Sigmoid colon (tissue), 7 donors: ENCODE measurements around the gene PDE6A. TPM values are rescaled to one million over a fixed set of nuclear protein-coding genes. Genes with fewer than 3 reads are reported as not detected.

ENCODE experiments used
- DNase-seq: peaks from one replicate; pipeline ENCODE4 v3.0.0-alpha.2; 2019
- H3K27ac ChIP-seq, 4 donors: fragments of 200-600 bp; sonication (generic); one replicate each; pipeline ENCODE4 v1.5.1; 2016 to 2019; ENCODE audit warnings: mild to moderate bottlenecking in 1 of 4
- H3K27me3 ChIP-seq, 3 donors: fragments of 200-600 bp; sonication (generic); one replicate each; pipeline ENCODE4 v1.5.1; 2019; ENCODE audit warnings: mild to moderate bottlenecking in 1 of 3
- H3K36me3 ChIP-seq, 4 donors: fragments of 200-600 bp; sonication (generic); one replicate each; pipeline ENCODE4 v1.5.1; 2016 to 2019
- H3K4me1 ChIP-seq, 4 donors: fragments of 200-600 bp; sonication (generic); one replicate each; pipeline ENCODE4 v1.5.1; 2017 to 2019
- H3K4me3 ChIP-seq, 4 donors: fragments of 200-600 bp; sonication (generic); one replicate each; pipeline ENCODE4 v1.5.1; 2017 to 2019; ENCODE audit warnings: mild to moderate bottlenecking in 2 of 4, moderate library complexity in 1 of 4
- H3K9me3 ChIP-seq, 4 donors: fragments of 200-600 bp in 3 of 4; sonication (generic) in 3 of 4; one replicate each; pipeline versions ENCODE4 v1.5.1 to v1.6.1; 2013 to 2019
- CTCF ChIP-seq, 4 experiments: fragments of 450-650 bp in 3 of 4; fragments of 200-600 bp in 1 of 4; IDR thresholded peaks; one replicate each; pipeline ENCODE4 v1.5.1; 2016 to 2019; ENCODE audit warnings: antibody characterized with exemption in 4 of 4, mild to moderate bottlenecking in 3 of 4, moderate library complexity in 2 of 4
- EP300 ChIP-seq, 4 donors: sonication (generic); formaldehyde crosslinking; IDR thresholded peaks; one replicate each; pipeline ENCODE4 v1.6.1; 2017; ENCODE audit warnings: antibody characterized with exemption in 4 of 4
- POLR2A ChIP-seq, 2 donors: fragments of 450-650 bp; IDR thresholded peaks; one replicate each; pipeline ENCODE4 v1.6.1; 2016; ENCODE audit warnings: antibody characterized with exemption in 2 of 2, mild to moderate bottlenecking in 2 of 2, moderate library complexity in 2 of 2
- POLR2AphosphoS5 ChIP-seq, 4 donors: sonication (generic); formaldehyde crosslinking; IDR thresholded peaks; one replicate each; pipeline ENCODE4 v1.6.1; 2017; ENCODE audit warnings: antibody characterized with exemption in 4 of 4
- WGBS, 2 donors: extraction: QIAGEN DNeasy Blood & Tissue Kit; methylation state at CpG; one replicate each; pipeline ENCODE4 v1.1.7; 2013; 5-methylcytosine and 5-hydroxymethylcytosine counted together
- intact Hi-C: fragments of 100-400 bp; cut with DNase I; formaldehyde crosslinking; loops from one replicate; pipeline ENCODE4 v1.15.1; 2023
- polyA plus RNA-seq, 3 donors: library from polyadenylated mRNA; stranded (reverse); fragments of 200-250 nt; gene quantifications; one replicate each; pipeline ENCODE4 v1.2.3, GENCODE V29; 2013
- small RNA-seq, 3 donors: library from RNA; depleted of rRNA; stranded (forward); fragments of <200 nt; gene quantifications; one replicate each; pipeline ENCODE3, GENCODE V24; 2016
- total RNA-seq, 4 donors: library from RNA; depleted of rRNA; stranded (reverse); fragments of >200 nt; gene quantifications; one replicate each; pipeline ENCODE4 v1.1.0, GENCODE V29; 2016
- donor health status: healthy with polysubstance abuse.
- donor health status: Bipolar disorder and iron deficiency.
- donor health status: healthy.

Gene PDE6A
- total and polyA plus RNA-seq, 7 donors: 1.6 to 2.8 (median 2.4) TPM; not detected in 4

GRCh38 chr5:149808264-149808982 is 136.2 kb downstream of the PDE6A start:
- intact Hi-C loops: no loop called here
- Histone ChIP-seq H3K9me3 (no peaks in the 10 kb centered on the region), H3K4me1 (peaks cover 0 to 87% (median 75%) of the 10 kb centered on the region in 4 donors), H3K27me3 (no peaks in the 10 kb centered on the region), H3K27ac (peak overlapping the region in 3 of 4 donors; percentile 81 to 97 (median 90)), H3K4me3 (no peak overlapping the region), H3K36me3 (no peaks in the 10 kb centered on the region)
- no peak for TF ChIP-seq CTCF (IDR thresholded peaks at IDR 0.05)
- TF ChIP-seq POLR2A (IDR thresholded peaks at IDR 0.05): no peak
- no peak for TF ChIP-seq POLR2AphosphoS5 (IDR thresholded peaks at IDR 0.05)
- no peak for TF ChIP-seq EP300 (IDR thresholded peaks at IDR 0.05)
- no peak for DNase-seq
- WGBS, 2 donors: 86 to 89% methylated on average over 5 of the region's 5 CpGs

Small RNA genes within 50 kb of the gene (small RNA-seq; reads per million reads assigned to genes)
- gene RF00019: 0 reads per million in 3 donors

Other genes starting within 250 kb of the PDE6A start
- 10 to 100 TPM in 3 of 4 donors, 1 to 10 TPM in 1; 9.9 to 19.1 (median 12.3) TPM for gene PPARGC1B, start 214.5 kb downstream of the PDE6A start, total RNA-seq
- gene PPARGC1B, start 214.5 kb downstream of the PDE6A start, polyA plus RNA-seq: 10 to 100 TPM in 1 of 3 donors, 1 to 10 TPM in 2; 1.8 to 13.9 (median 5.3) TPM
- gene SLC26A2, start 16.0 kb upstream of the PDE6A start, total RNA-seq: 10 to 100 TPM in 1 of 4 donors, 1 to 10 TPM in 3; 6.4 to 12.1 (median 7.0) TPM
- gene SLC26A2, start 16.0 kb upstream of the PDE6A start, polyA plus RNA-seq: 10 to 100 TPM; 40.2 to 88.8 (median 42.8) TPM
- 10 to 100 TPM in 1 of 4 donors, 1 to 10 TPM in 3; 1.6 to 11.4 (median 3.8) TPM for gene TIGD6, start 55.9 kb upstream of the PDE6A start, total RNA-seq
- gene TIGD6, start 55.9 kb upstream of the PDE6A start, polyA plus RNA-seq: 1 to 10 TPM in 2 of 3 donors, under 1 TPM in 1; 0.60 to 2.4 (median 1.4) TPM
- 10 to 100 TPM; 13.9 to 28.8 (median 21.0) TPM for gene HMGXB3, start 55.9 kb upstream of the PDE6A start, total RNA-seq
- gene HMGXB3, start 55.9 kb upstream of the PDE6A start, polyA plus RNA-seq: 10 to 100 TPM in 1 of 3 donors, 1 to 10 TPM in 2; 3.6 to 22.5 (median 6.5) TPM
- 10 to 100 TPM; 21.9 to 44.4 (median 36.0) TPM for gene CSF1R, start 141.8 kb upstream of the PDE6A start, total RNA-seq
- 10 to 100 TPM; 10.8 to 26.1 (median 16.3) TPM for gene CSF1R, start 141.8 kb upstream of the PDE6A start, polyA plus RNA-seq
- 100 to 1,000 TPM in 1 of 4 donors, 10 to 100 TPM in 3; 54.9 to 104 (median 69.4) TPM for gene PDGFRB, start 211.1 kb upstream of the PDE6A start, total RNA-seq
- gene PDGFRB, start 211.1 kb upstream of the PDE6A start, polyA plus RNA-seq: 10 to 100 TPM in 1 of 3 donors, 1 to 10 TPM in 2; 3.9 to 26.7 (median 6.0) TPM
- 1 to 10 TPM in 1 of 4 donors, under 1 TPM in 1, not detected in 2; 0.71 to 1.4 TPM for gene CDX1, start 222.0 kb upstream of the PDE6A start, total RNA-seq
- gene CDX1, start 222.0 kb upstream of the PDE6A start, polyA plus RNA-seq: 100 to 1,000 TPM; 325 to 455 (median 330) TPM
- not detected for gene SLC6A7, start 245.3 kb upstream of the PDE6A start, total RNA-seq
- gene SLC6A7, start 245.3 kb upstream of the PDE6A start, polyA plus RNA-seq: 10 to 100 TPM in 1 of 3 donors, under 1 TPM in 2; 0.46 to 10.8 (median 0.60) TPM